ENCODE data around the gene ZNF212.

DNA sequence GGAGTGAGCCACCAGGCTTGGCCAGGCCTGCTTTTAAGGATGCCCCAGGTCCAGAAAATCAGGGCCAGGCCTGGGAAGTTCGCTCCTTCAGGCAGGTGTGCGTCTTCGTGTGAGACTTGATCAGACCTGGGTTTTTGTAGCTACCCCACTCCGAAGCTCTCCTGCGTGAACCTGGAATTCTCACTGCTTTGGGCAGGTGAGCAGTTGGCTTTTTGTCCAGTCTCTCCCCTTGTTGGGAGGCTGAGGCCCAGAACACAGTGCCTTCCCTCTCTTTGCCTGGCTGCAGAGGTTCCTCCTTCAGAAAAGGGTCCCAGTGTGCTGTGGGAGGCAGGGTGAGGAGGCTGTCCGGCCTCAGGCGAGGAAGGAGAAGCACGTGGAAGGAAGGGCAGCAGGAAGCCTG, 49.8 kb downstream of the ZNF212 start:
- TF ChIP-seq, protein P1, sequence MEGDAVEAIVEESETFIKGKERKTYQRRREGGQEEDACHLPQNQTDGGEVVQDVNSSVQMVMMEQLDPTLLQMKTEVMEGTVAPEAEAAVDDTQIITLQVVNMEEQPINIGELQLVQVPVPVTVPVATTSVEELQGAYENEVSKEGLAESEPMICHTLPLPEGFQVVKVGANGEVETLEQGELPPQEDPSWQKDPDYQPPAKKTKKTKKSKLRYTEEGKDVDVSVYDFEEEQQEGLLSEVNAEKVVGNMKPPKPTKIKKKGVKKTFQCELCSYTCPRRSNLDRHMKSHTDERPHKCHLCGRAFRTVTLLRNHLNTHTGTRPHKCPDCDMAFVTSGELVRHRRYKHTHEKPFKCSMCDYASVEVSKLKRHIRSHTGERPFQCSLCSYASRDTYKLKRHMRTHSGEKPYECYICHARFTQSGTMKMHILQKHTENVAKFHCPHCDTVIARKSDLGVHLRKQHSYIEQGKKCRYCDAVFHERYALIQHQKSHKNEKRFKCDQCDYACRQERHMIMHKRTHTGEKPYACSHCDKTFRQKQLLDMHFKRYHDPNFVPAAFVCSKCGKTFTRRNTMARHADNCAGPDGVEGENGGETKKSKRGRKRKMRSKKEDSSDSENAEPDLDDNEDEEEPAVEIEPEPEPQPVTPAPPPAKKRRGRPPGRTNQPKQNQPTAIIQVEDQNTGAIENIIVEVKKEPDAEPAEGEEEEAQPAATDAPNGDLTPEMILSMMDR (IDR thresholded peaks at IDR 0.05), result no peak
- no peak for TF ChIP-seq POLR2A (IDR thresholded peaks at IDR 0.05)
- no peak for TF ChIP-seq EP300 (IDR thresholded peaks at IDR 0.05)

Data from tibial nerve (tissue), 4 donors.